T-helper 1 cell treated with Interleukin-12 subunit alpha and Interleukin-12 subunit beta and Interleukin-4 antibody, amounts not matched to agents 30 ng/mL and 1 ng/mL, for 36 hours (primary cell): ENCODE measurements around the gene SOHLH2. TPM values are rescaled to one million over a fixed set of nuclear protein-coding genes. Genes with fewer than 3 reads are reported as not detected.

Source experiments
- intact Hi-C: fragments of 100-400 bp; cut with micrococcal nuclease; formaldehyde crosslinking; loops from one replicate; pipeline ENCODE4 v1.15.1; 2024
- total RNA-seq: library from RNA; stranded (reverse); gene quantifications from 2 replicates; pipeline ENCODE4 v1.2.3, GENCODE V29; 2022

Gene SOHLH2
- total RNA-seq, 1 donor from 2014 or later = not detected

- intact Hi-C loops = no loop called here
These were observed 82.0 kb downstream of the SOHLH2 start for GRCh38 chr13:36132376-36132775.

GRCh38 chr13:36131931-36132297 is 82.4 kb downstream of the SOHLH2 start:
- intact Hi-C loops = no loop called here

- intact Hi-C loops = no loop called here
These were observed 83.0 kb downstream of the SOHLH2 start, which contains the start of gene DCLK1 for GRCh38 chr13:36131222-36131930. DCLK1 (minus strand) TSS chr13:36131382.

GRCh38 chr13:36130552-36131221 is 83.7 kb downstream of the SOHLH2 start:
- intact Hi-C loops = no loop called here

GRCh38 chr13:36130193-36130551 is 84.2 kb downstream of the SOHLH2 start:
- intact Hi-C loops = no loop called here

GRCh38 chr13:36129539-36129938 is 84.8 kb downstream of the SOHLH2 start:
- intact Hi-C loops = no loop called here

GRCh38 chr13:36126491-36126890 is 87.9 kb downstream of the SOHLH2 start:
- intact Hi-C loops = no loop called here

GRCh38 chr13:36125841-36126240 is 88.5 kb downstream of the SOHLH2 start:
- intact Hi-C loops = no loop called here

GRCh38 chr13:36124236-36124822 is 90.0 kb downstream of the SOHLH2 start:
- intact Hi-C loops = no loop called here

Other genes starting within 250 kb of the SOHLH2 start
- not detected in 2 replicates for gene DCLK1, start 83.2 kb downstream of the SOHLH2 start, total RNA-seq
- not detected in 2 replicates for gene CCDC169, start 83.3 kb upstream of the SOHLH2 start, total RNA-seq
- 30.6 and 33.1 TPM in 2 replicates for gene SPART, start 131.8 kb upstream of the SOHLH2 start, total RNA-seq
- gene CCNA1, start 217.9 kb upstream of the SOHLH2 start, total RNA-seq = 3.3 and 3.8 TPM in 2 replicates